Spleen (tissue), 11 donors: ENCODE data around the gene DEPDC7. TPM values are rescaled to one million over a fixed set of nuclear protein-coding genes. Genes with fewer than 3 reads are reported as not detected.
"Not testable (repeated sequence)": the region's sequence is repeated elsewhere in the genome, so short reads cannot be mapped to it uniquely, and the experiment has no call there.

Source experiments
- DNase-seq: peaks from one replicate; pipeline ENCODE4 v3.0.0-alpha.2; 2020
- H3K27ac ChIP-seq, 8 donors: fragments of 200-600 bp; sonication (generic) in 7 of 8; 1 replicate in 4 of 8; 2 replicates in 4 of 8; pipeline versions ENCODE4 v1.5.0 to v1.8.0; 2016 to 2021; ENCODE audit warnings: inconsistent platforms in 4 of 8, mild to moderate bottlenecking in 4 of 8, moderate library complexity in 1 of 8
- H3K27me3 ChIP-seq, 7 donors: fragments of 200-600 bp; sonication (generic) in 6 of 7; replicated peaks in 1 of 7; 1 replicate in 4 of 7; 2 replicates in 3 of 7; pipeline versions ENCODE4 v1.5.0 to v1.8.0; 2016 to 2021; ENCODE audit warnings: inconsistent platforms in 3 of 7, mild to moderate bottlenecking in 1 of 7
- H3K36me3 ChIP-seq, 6 donors: fragments of 200-600 bp; sonication (generic) in 5 of 6; 1 replicate in 4 of 6; 2 replicates in 2 of 6; pipeline versions ENCODE4 v1.5.0 to v1.8.0; 2016 to 2021; ENCODE audit warnings: inconsistent platforms in 2 of 6
- H3K4me1 ChIP-seq, 6 donors: fragments of 200-600 bp; sonication (generic) in 5 of 6; 1 replicate in 3 of 6; 2 replicates in 3 of 6; pipeline versions ENCODE4 v1.5.0 to v1.8.0; 2016 to 2021; ENCODE audit warnings: inconsistent platforms in 3 of 6
- H3K4me3 ChIP-seq, 8 donors: fragments of 200-600 bp; sonication (generic) in 7 of 8; 1 replicate in 4 of 8; 2 replicates in 4 of 8; pipeline versions ENCODE4 v1.5.0 to v1.8.0; 2016 to 2021; ENCODE audit warnings: inconsistent platforms in 4 of 8, mild to moderate bottlenecking in 4 of 8, moderate library complexity in 2 of 8
- H3K9me3 ChIP-seq, 8 donors: fragments of 200-600 bp; sonication (generic) in 7 of 8; 1 replicate in 4 of 8; 2 replicates in 4 of 8; pipeline versions ENCODE4 v1.5.0 to v1.8.0; 2016 to 2021; ENCODE audit warnings: inconsistent platforms in 4 of 8
- POLR2A ChIP-seq, 3 donors: fragments of 450-650 bp; IDR thresholded peaks; one replicate each; pipeline ENCODE4 v1.5.1; 2017; ENCODE audit warnings: antibody characterized with exemption in 3 of 3, mild to moderate bottlenecking in 1 of 3
- POLR2AphosphoS5 ChIP-seq, 3 donors: sonication (generic); formaldehyde crosslinking; IDR thresholded peaks; one replicate each; pipeline ENCODE4 v1.5.1; 2017; ENCODE audit warnings: antibody characterized with exemption in 3 of 3
- WGBS, 5 donors: extraction: QIAGEN DNeasy Blood & Tissue Kit in 3 of 5; methylation state at CpG; one replicate each; pipeline versions ENCODE4 v1.1.5 to v1.1.7; 2013 to 2018; 5-methylcytosine and 5-hydroxymethylcytosine counted together
- intact Hi-C: fragments of 100-400 bp; cut with DNase I; formaldehyde crosslinking; loops from one replicate; pipeline ENCODE4 v1.15.0; 2023; ENCODE audit warnings: low total_unique reads
- polyA plus RNA-seq, 3 donors: library from polyadenylated mRNA; stranded (reverse); fragments of 200-250 nt; gene quantifications; one replicate each; pipeline ENCODE4 v1.2.1, GENCODE V29; 2013
- total RNA-seq, 7 donors: library from RNA; depleted of rRNA in 3 of 7; stranded (reverse); fragments of >200 nt in 3 of 7; fragmentation: NEBNext Ultra II Directional in 4 of 7; extraction: Animal tissue kit (Norgen Biotek cat#: 25700) in 4 of 7; gene quantifications; one replicate each; pipeline versions ENCODE4 v1.1.0 to v1.2.1, GENCODE V29; 2016 to 2021
- TF ChIP-seq, protein P1 (sequence below), 11 experiments: fragments of 200-600 bp in 7 of 11; fragments of 450-650 bp in 4 of 11; sonication (generic) in 4 of 11; IDR thresholded peaks in 8 of 11; conservative IDR thresholded peaks in 3 of 11; 1 replicate in 7 of 11; 2 replicates in 4 of 11; pipeline versions ENCODE4 v1.4.0 to v1.8.0; 2016 to 2021; ENCODE audit warnings: antibody characterized with exemption in 11 of 11, inconsistent platforms in 4 of 11, mild to moderate bottlenecking in 1 of 11
- donor health status: healthy with polysubstance abuse.
- donor health status: DM: no; HTN: no; CAD: no; lungs with moderate emphysema.
- donor health status: DM: no; HTN: no; CAD: no.
- donor health status: Bipolar disorder and iron deficiency.
- donor health status: healthy.
- donor health status: DM: no; HTN: no; CAD: no.
- donor health status: DM: yes; HTN: yes; CAD: no.

DEPDC7 gene
- total and polyA plus RNA-seq, 10 donors = 0.30 to 0.88 (median 0.54) TPM; not detected in 3

DNA sequence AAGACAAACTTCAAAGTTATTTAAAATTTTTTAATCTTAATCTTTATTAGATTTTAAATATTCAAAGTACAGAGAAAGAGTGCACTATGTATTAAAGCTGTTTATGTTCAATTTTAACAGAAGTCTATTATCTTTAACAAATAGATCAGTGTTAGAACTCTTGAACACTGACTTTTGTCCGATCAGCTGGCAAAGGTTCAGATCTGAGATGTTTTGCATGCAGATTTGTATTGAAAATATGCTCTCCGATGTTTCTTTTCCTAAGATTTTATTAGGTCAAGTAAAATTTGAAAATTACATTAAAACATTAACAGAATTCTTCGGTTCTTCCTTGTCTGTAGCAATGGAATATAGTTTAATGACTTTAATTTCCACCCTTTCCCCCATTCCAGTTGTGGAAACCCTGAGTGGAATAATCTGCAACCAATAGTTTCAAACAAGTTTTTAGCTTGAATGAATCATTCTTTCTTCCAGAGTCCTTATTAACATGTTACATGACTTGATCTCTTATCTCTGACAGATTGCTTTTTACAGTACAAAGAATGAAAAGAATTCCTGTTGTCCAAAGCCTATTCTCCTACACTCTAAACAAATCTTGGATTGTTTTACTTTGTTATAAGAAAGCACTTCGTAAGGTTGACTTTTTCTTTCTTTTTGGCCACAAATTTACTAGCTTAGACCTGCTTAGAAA, 12.3 kb downstream of the DEPDC7 start:
- 79 to 91% (median 82%) methylated on average over 4 of the region's 4 CpGs for WGBS, 5 donors
- intact Hi-C loops = loop anchor here (10.0 kb wide), 1 partner anchor 123 kb away; no protein-coding TSS in a partner anchor
- Histone ChIP-seq H3K27me3 (no peaks in the 10 kb centered on the region), H3K36me3 (no peaks in the 10 kb centered on the region), H3K4me1 (no peaks in the 10 kb centered on the region), H3K4me3 (no peak overlapping the region), H3K9me3 (no peaks in the 10 kb centered on the region), H3K27ac (no peak overlapping the region)
- TF ChIP-seq POLR2A (IDR thresholded peaks at IDR 0.05) (no peak), POLR2AphosphoS5 (IDR thresholded peaks at IDR 0.05) (no peak)
- TF ChIP-seq, protein P1, sequence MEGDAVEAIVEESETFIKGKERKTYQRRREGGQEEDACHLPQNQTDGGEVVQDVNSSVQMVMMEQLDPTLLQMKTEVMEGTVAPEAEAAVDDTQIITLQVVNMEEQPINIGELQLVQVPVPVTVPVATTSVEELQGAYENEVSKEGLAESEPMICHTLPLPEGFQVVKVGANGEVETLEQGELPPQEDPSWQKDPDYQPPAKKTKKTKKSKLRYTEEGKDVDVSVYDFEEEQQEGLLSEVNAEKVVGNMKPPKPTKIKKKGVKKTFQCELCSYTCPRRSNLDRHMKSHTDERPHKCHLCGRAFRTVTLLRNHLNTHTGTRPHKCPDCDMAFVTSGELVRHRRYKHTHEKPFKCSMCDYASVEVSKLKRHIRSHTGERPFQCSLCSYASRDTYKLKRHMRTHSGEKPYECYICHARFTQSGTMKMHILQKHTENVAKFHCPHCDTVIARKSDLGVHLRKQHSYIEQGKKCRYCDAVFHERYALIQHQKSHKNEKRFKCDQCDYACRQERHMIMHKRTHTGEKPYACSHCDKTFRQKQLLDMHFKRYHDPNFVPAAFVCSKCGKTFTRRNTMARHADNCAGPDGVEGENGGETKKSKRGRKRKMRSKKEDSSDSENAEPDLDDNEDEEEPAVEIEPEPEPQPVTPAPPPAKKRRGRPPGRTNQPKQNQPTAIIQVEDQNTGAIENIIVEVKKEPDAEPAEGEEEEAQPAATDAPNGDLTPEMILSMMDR (IDR thresholded peaks at IDR 0.05 in 8 of 11, conservative IDR thresholded peaks at IDR 0.05 in 3 of 11) = no peak
- no peak for DNase-seq

DNA sequence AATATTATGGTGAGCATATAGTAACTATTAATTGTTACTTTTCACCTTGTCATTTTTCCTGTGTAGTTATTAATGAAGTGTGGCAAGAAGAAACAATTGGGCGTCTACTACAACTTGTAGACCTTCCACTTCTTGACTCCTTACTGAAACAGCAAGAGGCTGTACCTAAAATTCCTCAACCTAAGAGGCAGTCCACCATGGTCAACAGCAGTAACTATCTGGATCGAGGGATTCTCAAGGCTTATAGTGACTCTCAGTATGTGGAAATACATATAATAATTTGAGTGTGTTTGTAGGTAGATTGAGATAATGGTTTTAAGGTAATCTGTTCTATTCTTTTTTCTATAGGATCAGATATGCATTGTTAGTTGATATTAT, 12.8 kb downstream of the DEPDC7 start:
- intact Hi-C loops = loop anchor here (10.0 kb wide), 1 partner anchor 124 kb away; no protein-coding TSS in a partner anchor
- Histone ChIP-seq H3K27ac (no peak overlapping the region), H3K36me3 (no peaks in the 10 kb centered on the region), H3K4me1 (no peaks in the 10 kb centered on the region), H3K9me3 (no peaks in the 10 kb centered on the region), H3K27me3 (no peaks in the 10 kb centered on the region), H3K4me3 (no peak overlapping the region)
- WGBS, 5 donors = 88 to 90% (median 89%) methylated on average over 2 of the region's 2 CpGs
- TF ChIP-seq POLR2AphosphoS5 (IDR thresholded peaks at IDR 0.05) (no peak), POLR2A (IDR thresholded peaks at IDR 0.05) (no peak)
- TF ChIP-seq, protein P1 (IDR thresholded peaks at IDR 0.05 in 8 of 11, conservative IDR thresholded peaks at IDR 0.05 in 3 of 11) = no peak
- no peak for DNase-seq

DNA sequence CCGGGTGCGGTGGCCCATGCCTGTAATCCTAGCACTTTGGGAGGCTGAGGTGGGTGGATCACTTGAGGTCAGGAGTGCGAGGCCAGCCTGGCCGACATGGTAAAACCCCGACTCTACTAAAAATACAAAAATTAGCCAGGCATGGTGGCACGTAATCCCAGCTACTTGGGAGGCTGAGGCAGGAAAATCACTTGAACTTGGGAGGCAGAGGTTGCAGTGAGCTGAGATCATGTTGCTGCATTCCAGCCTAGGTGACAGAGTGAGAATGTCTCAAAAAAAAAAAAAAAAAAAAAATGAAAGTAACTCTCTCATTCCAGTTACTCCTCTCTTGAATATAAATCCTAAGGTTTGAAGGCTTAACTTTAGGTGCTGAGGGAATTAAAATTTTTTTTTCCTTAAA, 13.5 kb downstream of the DEPDC7 start:
- DNase-seq, H3K27ac ChIP-seq, H3K36me3 ChIP-seq, H3K27me3 ChIP-seq, H3K4me3 ChIP-seq, H3K4me1 ChIP-seq, H3K9me3 ChIP-seq: not testable (repeated sequence)
- intact Hi-C loops = loop anchor here (10.0 kb wide), 1 partner anchor 124 kb away; no protein-coding TSS in a partner anchor
- 84 to 94% (median 91%) methylated on average over 6 of the region's 6 CpGs for WGBS, 5 donors

DNA sequence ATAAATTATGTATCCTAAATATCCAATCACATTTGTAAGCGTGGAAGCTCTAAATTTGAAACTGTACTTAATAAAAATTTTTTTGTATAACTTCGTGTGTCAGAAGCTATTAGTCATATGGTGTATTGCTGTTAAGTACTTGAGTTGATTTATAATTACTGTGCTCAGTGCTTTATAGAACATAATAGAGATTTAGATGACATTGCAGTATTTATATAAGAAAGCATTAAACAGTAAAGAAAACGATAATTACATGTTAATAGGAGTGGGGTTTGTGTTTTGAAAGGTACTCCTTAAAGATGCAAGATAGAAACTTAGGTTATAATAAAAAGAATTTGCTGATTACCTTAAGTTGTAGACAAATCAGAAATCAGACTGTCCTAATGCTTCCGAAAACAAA, 17.8 kb downstream of the DEPDC7 start:
- WGBS, 5 donors = 62 to 89% (median 66%) methylated on average over 4 of the region's 4 CpGs
- Histone ChIP-seq H3K9me3 (no peaks in the 10 kb centered on the region), H3K36me3 (no peaks in the 10 kb centered on the region), H3K4me1 (peaks cover 0 to 2% (median 0%) of the 10 kb centered on the region in 6 donors), H3K4me3 (no peak overlapping the region), H3K27ac (no peak overlapping the region), H3K27me3 (no peaks in the 10 kb centered on the region)
- TF ChIP-seq, protein P1 (IDR thresholded peaks at IDR 0.05 in 8 of 11, conservative IDR thresholded peaks at IDR 0.05 in 3 of 11) = no peak
- TF ChIP-seq POLR2A (IDR thresholded peaks at IDR 0.05) (no peak), POLR2AphosphoS5 (IDR thresholded peaks at IDR 0.05) (no peak)
- no peak for DNase-seq
- intact Hi-C loops = no loop called here
